ENCODE results near the gene TMEM14C. TPM values are rescaled to one million over a fixed set of nuclear protein-coding genes. Genes with fewer than 3 reads are reported as not detected.

Gene TMEM14C
- total and polyA plus RNA-seq, 10 donors = 40.7 to 115 (median 68.4) TPM

DNA sequence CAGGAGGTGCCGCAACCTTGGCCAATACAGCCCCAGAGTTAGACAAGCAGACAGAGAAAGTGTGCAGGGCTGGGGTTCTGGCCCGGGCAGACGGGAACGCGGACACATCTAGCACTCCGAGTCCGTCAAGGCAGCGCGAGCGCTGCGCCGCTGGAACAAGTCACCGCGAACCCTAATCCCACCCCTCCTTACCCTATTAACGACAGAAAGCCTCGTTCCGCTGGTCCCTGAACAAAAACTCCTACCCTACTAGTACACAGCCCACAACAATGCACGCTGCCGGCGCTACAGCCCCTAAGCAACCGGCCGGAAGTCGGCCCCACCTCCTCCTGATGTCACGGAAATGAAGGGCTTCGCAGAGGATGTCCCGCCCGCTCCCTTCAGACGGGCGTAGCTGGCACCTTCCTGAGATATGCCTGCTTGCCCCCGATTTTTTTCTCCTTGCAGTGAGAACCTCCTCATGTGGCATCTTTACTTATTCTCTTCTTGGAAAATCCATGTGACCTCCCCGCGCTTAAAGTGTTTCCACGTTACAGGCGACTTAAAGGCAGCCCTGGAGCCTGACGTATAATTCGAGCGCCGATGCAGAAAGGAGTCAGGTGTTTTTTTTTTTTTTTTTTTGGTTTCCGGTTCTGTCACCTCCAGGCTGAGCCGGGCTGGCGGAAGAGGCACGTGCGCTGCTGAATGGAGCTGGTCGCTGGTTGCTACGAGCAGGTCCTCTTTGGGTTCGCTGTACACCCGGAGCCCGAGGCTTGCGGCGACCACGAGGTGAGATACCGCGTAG is 28.4 kb upstream of the TMEM14C start, which contains the start of the genes C6orf52 and PAK1IP1:
Gene C6orf52, minus strand, starts transcription at position 315 of the 784 bp plus-strand sequence. CDS start 7,066 bp downstream, outside the sequence.
Gene PAK1IP1, plus strand, starts transcription at position 671 of the 784 bp plus-strand sequence. Its CDS starts 14 bp downstream, at position 685.
- H3K36me3 ChIP-seq = peaks cover 0 to 25% (median 16%) of the 10 kb centered on the region in 6 donors
- intact Hi-C loops (cut with DNase I; ENCODE audit: low total_unique reads) = loop anchor here (10.0 kb wide), 2 partner anchors 50 to 180 kb away; partner anchors contain the start of gene TMEM14B
- H3K27me3 ChIP-seq (replicated peaks in 1 of 7) = no peaks in the 10 kb centered on the region
- H3K4me1 ChIP-seq = peaks cover 20 to 52% (median 29%) of the 10 kb centered on the region in 6 donors
- TF ChIP-seq, protein P1, sequence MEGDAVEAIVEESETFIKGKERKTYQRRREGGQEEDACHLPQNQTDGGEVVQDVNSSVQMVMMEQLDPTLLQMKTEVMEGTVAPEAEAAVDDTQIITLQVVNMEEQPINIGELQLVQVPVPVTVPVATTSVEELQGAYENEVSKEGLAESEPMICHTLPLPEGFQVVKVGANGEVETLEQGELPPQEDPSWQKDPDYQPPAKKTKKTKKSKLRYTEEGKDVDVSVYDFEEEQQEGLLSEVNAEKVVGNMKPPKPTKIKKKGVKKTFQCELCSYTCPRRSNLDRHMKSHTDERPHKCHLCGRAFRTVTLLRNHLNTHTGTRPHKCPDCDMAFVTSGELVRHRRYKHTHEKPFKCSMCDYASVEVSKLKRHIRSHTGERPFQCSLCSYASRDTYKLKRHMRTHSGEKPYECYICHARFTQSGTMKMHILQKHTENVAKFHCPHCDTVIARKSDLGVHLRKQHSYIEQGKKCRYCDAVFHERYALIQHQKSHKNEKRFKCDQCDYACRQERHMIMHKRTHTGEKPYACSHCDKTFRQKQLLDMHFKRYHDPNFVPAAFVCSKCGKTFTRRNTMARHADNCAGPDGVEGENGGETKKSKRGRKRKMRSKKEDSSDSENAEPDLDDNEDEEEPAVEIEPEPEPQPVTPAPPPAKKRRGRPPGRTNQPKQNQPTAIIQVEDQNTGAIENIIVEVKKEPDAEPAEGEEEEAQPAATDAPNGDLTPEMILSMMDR (IDR thresholded peaks at IDR 0.05 in 8 of 11, conservative IDR thresholded peaks at IDR 0.05 in 3 of 11) = peak in 1 of 11 experiments; percentile 14
- peak in 1 of 3 donors; percentile 76 for TF ChIP-seq POLR2A (IDR thresholded peaks at IDR 0.05)
- peak; percentile 92 to 97 (median 96) for TF ChIP-seq POLR2AphosphoS5 (IDR thresholded peaks at IDR 0.05)
- H3K9me3 ChIP-seq = no peaks in the 10 kb centered on the region
- H3K27ac ChIP-seq = peak within 1 kb of the TSS; percentile 91 to 98 (median 95)
- 0 to 1% (median 0%) methylated on average over 51 to 53 of the region's 53 CpGs for WGBS, 5 donors
- DNase-seq = peak; percentile 98
- peak within 1 kb of the TSS; percentile 58 to 91 (median 84) for H3K4me3 ChIP-seq

DNA sequence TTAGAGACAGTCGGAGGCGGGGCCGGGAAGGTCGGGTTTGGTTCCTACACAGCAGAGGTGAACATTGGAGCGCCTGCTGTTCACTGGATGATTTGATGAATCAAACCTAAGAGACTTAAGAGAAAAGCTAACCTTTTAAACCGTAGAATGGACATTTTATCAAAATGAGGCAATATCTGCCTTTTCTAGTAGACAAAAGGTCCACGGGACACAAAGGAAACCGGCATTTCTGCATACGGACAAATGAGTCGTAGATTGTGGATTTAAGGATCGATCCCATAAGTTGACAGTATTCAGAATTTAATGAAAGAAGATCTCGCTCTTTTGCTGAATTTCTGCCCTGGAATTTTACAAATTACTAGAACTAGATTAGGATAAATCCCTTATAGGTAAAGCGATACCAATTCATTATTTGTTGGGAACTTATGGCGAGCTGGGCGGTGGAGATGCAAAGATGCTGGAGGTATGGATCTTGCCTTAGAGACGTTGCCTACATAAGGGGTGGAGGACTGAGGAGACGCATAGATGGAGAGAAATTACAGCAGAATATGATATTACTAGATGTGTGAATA is 27.7 kb upstream of the TMEM14C start:
- intact Hi-C loops (cut with DNase I; ENCODE audit: low total_unique reads) = loop anchor here (10.0 kb wide), 2 partner anchors 50 to 180 kb away; partner anchors contain the start of gene TMEM14B
- no peak for DNase-seq
- 1% methylated on average over 17 of the region's 17 CpGs for WGBS, 5 donors
- Histone ChIP-seq H3K36me3 (peaks cover 0 to 32% (median 23%) of the 10 kb centered on the region in 6 donors), H3K27me3 (replicated peaks in 1 of 7) (no peaks in the 10 kb centered on the region), H3K9me3 (no peaks in the 10 kb centered on the region), H3K4me1 (peaks cover 20 to 52% (median 29%) of the 10 kb centered on the region in 6 donors), H3K27ac (peak overlapping the region; percentile 91 to 98 (median 95)), H3K4me3 (peak overlapping the region; percentile 58 to 91 (median 84))
- TF ChIP-seq, protein P1 (IDR thresholded peaks at IDR 0.05 in 8 of 11, conservative IDR thresholded peaks at IDR 0.05 in 3 of 11) = no peak
- no peak for TF ChIP-seq POLR2AphosphoS5 (IDR thresholded peaks at IDR 0.05)
- TF ChIP-seq POLR2A (IDR thresholded peaks at IDR 0.05) = no peak

DNA sequence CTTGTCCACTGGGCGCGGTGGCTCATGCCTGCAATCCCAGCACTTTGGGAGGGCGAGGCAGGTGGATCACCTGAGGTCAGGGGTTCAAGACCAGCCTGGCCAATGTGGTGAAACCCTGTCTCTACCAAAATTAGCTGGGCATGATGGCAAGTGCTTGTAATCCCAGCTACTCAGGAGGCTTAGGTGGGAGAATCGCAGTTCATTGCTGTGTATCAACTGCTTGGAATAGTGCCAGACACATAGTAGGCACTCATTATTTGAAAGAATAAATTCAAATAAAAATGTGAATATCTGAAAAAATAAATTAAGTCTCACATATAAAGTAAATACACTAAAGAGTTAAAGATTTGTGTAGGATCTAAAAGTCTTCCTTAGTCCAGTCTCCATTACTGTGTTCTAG is 26.2 kb upstream of the TMEM14C start:
- Histone ChIP-seq H3K27me3 (replicated peaks in 1 of 7) (no peaks in the 10 kb centered on the region), H3K4me1 (peaks cover 20 to 45% (median 29%) of the 10 kb centered on the region in 6 donors), H3K9me3 (no peaks in the 10 kb centered on the region), H3K36me3 (peaks cover 0 to 47% (median 32%) of the 10 kb centered on the region in 6 donors), H3K4me3 (no peak overlapping the region), H3K27ac (no peak overlapping the region)
- TF ChIP-seq, protein P1 (IDR thresholded peaks at IDR 0.05 in 8 of 11, conservative IDR thresholded peaks at IDR 0.05 in 3 of 11) = no peak
- TF ChIP-seq POLR2A (IDR thresholded peaks at IDR 0.05) (no peak), POLR2AphosphoS5 (IDR thresholded peaks at IDR 0.05) (no peak)
- 96 to 100% (median 97%) methylated on average over 4 of the region's 4 CpGs for WGBS, 5 donors
- DNase-seq = no peak
- intact Hi-C loops (cut with DNase I; ENCODE audit: low total_unique reads) = loop anchor here (10.0 kb wide), 2 partner anchors 48 to 182 kb away; partner anchors contain the start of gene TMEM14B

All from spleen (tissue), 11 donors.